Measurements from ENCODE around the gene ZNF385C.

DNA sequence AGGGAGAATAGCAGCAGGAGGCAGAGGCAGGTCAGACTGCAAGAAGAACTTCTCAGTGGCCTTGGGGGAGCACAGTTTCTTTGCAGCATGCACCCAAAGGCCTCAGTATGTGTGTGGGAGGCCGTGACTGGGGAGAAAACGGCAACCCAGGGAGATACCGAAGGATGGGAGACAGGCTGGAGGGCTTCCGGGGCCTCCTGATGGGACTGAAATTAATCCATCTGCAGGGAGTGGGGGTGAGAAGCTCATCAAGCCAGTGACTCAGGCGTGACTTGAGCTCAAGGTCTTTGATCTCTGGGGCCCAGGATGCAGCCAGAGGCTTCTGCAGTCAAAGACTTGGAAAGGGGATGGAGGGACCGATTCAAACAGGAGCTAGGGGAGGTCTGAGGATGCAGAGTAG is 42.8 kb downstream of the ZNF385C start:
- TF ChIP-seq, protein P1, sequence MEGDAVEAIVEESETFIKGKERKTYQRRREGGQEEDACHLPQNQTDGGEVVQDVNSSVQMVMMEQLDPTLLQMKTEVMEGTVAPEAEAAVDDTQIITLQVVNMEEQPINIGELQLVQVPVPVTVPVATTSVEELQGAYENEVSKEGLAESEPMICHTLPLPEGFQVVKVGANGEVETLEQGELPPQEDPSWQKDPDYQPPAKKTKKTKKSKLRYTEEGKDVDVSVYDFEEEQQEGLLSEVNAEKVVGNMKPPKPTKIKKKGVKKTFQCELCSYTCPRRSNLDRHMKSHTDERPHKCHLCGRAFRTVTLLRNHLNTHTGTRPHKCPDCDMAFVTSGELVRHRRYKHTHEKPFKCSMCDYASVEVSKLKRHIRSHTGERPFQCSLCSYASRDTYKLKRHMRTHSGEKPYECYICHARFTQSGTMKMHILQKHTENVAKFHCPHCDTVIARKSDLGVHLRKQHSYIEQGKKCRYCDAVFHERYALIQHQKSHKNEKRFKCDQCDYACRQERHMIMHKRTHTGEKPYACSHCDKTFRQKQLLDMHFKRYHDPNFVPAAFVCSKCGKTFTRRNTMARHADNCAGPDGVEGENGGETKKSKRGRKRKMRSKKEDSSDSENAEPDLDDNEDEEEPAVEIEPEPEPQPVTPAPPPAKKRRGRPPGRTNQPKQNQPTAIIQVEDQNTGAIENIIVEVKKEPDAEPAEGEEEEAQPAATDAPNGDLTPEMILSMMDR (conservative IDR thresholded peaks at IDR 0.05 in 1 of 2, IDR thresholded peaks at IDR 0.05 in 1 of 2; ENCODE audit: low read depth in 1 of 2, low read length in 2 of 2): no peak
- TF ChIP-seq EZH2 (IDR thresholded peaks at IDR 0.05; ENCODE audit: low read length, missing control alignments): no peak
